HK-2 (cell line): ENCODE results near the gene P3H2.

Experiments used
- DNase-seq: peaks from one replicate; pipeline ENCODE4 v3.0.0-alpha.2; 2018; ENCODE audit not compliant: unreplicated experiment

P3H2 gene

DNA sequence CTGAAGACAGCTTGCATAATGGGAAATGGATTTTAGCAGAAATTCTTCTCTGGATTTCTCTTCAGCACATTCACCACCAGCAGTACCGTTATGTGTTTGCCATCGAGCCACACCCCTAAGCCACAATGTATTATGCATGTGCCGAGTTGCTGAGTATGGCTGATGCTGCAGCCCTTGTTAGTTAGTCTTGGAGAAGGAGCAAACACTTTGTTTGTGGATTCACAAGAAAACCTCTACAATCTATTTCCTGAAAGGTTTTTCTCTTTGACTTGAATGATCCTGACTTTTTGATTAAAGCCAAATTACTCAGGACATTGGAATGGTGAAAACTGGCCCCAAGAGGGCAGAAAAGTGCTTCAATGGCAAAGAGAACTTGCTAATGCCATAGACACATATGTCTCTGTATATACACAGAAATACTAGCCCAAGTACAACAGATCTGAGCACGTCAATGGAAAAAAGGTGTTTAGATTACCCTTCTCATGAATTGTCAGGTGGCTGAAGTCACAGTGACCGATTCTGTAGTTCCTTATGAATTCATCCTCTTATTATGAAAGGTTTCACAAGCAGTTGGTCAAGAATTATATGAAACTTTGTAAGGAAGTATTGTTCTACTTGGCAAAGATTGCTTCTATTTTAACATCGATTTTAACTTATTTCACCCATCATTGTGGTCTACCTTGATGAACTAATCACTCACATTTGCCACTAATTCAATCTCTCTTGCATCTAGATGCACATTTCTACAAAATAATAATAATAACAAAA is 103.0 kb downstream of the P3H2 start:
- DNase-seq, result no peak

DNA sequence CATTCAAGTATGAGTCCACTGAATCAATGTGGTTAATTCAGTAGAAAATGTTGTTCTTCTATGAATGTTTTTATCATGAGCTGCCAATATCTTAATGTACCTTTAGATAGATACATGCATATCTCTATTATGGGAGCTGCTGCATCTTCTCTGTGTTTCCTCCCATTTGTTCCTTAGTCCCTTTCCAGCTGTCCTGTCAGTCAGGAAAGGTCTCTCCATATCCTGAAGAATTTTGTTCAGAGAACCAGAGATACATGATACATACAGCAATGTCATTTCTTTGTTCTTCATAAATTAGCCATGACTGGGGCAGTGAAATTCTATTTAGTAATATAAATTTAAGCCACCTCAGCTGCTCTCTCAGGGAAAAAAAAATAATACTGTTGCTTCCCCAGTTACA is 103.7 kb downstream of the P3H2 start:
- no peak for DNase-seq

DNA sequence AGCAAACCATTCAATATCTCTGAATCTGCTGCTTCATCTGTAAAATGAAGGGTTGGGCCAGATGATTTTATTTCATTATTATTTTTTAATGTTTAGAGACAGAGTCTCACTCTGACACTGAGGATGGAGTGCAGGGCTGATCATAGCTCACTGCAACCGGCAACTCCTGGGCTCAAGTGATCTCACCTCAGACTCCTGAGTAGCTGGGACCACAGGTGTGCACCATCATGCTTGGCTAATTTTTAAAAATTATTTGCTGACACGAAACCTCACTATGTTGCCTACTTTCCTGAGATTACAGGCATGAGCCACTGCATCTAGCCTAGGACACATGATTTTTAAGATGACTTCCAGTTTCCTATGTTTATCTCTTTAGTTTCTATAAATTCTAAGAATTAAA is 105.8 kb downstream of the P3H2 start:
- no peak for DNase-seq

DNA sequence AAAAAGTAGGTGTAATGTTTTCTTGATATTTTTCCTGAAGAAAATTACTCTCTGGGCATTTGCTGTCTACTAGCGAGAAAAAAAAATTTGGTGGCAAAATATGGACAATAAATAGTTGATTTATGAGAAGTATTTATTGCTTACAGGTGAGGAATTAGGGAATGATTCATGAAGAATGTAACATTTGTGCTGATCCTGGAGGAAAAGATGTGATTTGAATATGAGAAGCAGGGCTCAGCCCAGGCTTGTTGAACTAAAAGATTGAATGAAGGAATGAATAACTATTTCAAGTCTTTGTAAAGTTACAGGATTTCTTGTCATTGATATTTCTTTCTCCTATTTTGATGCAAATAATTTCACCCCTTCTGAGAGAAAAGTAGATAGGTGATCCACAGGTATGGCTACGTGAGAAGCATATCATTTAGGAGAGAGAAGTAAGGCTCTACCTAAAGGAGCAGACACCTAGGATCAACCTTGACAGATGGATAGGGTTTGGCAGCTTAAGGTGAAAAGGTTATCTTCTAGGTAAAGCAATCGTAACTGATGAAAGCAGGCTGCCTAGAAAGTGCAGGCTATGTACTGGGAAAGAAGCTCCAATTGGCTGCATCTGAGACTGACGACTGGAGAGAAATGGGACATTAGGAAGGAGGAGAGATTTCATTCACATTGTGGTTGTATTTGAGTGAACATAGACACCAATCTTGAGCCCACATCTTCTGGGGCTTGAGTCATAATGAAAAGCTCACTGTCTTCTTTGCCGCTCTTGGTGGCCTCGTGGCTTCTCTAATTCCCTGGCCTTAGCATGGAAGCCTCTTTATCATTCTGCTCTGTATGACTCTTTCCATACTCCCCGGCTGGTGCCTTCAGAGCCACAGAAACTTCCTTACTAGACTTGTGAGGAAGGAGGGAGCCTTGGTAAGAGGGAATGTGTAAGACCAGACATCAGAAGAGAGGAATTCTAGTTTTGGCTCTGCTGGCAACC is 106.5 kb downstream of the P3H2 start:
- DNase-seq, result no peak

DNA sequence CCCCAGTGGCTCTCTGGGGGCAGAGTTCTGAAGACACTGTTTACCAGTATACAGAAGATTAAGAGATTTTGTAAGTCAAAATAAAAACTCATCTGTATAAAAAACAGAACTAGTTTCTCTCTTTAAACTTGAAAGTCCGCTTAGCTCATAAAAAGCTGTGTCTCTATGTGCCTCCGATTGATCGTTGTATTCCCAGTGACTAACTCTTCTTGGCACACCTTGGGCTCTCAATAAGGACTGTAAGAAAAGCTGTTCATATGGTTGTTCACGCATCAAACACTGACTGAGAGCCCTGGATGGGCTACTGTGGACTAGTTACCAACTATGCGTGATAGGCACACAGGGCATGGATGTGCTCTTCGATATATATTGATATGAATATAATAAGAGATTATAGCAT is 107.9 kb downstream of the P3H2 start:
- DNase-seq, result peak; percentile 15

DNA sequence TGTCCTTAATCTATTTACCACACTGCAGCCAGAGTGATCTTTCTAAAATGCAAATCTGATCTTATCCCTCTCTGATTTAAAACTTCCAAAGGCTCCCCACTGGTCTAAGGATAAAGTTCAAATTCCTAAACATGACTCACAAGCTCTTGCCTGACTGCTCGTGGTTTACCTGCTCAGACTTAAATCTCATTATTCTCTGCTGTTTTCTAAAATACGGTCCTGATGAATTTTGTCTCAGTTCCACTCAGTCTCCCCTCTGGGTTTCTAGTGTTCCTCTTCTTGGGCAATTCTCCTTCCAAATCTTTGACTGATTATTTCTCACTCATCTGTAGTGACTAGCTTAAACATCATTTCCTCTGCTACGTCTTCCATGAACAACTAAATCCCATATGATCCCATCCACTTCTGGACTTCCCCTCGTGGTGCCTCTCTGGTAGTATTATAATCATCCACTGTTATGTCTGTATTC is 108.3 kb downstream of the P3H2 start:
- DNase-seq, result peak; percentile 26

DNA sequence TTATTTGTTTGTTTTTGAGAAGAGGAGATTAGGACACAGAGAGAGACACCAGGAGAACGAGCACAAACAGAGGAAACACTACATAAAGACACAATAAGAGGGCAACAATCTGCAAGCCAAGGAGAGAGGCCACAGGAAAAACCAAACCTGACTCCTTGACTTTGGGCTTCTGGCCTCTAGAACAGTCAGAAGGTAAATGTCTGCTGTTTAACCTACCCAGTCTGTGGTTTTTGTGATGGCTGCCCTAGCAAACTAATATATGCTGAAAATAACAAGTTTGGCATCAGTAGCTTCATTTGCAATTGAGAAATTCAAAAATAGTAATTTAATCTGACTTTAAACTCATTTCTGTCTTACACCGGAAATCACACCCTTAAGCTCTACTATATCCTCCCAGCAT is 110.2 kb downstream of the P3H2 start:
- no peak for DNase-seq

DNA sequence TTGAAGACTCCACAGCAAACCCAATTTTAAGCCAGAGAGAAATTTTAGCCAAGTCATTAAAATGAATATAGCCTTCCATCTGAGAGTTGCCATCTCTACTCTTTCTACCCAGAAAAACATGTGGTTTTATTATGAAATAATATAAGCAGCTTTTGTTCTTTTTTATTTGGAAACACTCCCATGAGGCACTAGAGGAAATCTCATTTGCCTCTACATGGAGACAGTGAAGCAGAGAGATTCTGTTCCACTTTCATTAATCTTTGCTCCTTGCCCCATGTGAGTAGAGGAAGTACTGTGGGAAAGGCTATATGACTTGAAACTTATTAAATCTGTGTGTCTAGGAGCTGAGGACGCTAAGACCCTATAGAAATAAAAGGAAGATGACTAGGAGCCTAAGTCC is 111.1 kb downstream of the P3H2 start:
- DNase-seq, result no peak

DNA sequence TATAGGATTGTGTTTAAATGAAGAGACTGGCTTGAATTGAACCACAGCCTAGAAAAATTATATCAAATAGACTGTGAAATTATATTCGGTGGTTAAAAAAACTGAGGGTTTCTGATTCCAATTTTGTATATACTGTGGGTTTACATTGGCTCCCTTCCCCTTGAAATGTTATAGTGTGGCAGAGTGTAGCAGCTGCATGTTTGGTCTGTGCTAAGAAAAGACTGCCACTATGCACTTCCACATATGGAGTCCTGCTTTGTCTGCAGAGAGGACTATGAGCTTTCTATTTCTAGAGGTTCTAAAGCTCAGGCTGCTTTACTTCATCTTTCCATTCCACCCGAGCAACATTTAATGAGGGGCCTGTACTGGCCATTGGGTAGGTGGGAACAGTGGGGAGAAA is 112.3 kb downstream of the P3H2 start:
- no peak for DNase-seq

DNA sequence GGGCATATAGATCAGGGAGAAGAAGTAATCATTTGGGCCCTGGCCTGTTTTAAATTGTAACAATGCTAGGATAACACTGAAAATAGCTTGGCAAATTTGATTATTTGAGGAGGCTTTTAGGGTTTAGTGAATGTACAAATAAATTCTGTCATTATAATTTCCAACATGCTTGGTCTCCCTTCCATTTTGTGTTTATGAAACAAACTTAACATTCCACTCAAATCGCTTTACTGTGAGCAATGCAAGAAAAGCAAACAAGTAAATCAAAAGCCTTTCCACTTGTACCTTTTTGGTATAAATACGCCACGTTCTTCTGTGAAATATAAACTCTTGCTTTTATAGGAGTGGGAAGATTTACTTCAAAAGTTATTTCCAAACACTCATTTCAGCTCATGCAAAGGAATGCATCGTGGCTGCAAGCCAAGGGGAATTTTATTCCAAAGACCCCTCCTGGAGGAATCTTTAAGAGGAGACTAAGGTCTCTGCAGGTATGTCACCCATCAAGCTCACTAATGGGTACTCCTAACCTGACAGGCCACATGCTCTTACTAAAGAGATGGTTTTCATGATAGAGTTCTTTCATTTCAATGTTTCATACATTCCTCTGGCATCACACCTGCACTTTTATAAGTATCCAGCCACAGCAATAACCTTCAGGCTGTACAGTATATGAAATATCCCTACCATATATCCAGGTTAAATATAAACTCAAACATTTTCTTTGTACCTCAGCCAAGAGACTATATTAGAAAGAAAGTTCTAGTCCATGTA is 115.2 kb downstream of the P3H2 start:
- DNase-seq, result no peak

DNA sequence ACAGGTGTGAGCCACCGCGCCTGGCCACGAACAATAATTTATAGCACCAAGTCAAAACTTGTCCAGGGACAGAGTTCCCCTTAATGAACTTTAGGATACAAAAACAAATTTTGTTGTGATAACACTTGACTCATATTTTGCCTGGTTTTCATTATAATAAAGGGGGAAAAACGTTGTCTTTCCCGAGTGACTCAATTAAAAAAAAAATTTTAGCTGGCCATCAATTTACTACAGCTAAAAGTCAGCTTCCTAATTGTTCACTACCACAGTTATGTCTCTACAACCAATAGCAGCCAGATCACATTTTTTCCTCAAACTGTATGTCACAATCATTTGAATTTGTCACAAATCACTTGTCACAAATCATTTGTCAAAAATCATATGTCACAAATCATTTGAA is 116.0 kb downstream of the P3H2 start:
- DNase-seq, result no peak

DNA sequence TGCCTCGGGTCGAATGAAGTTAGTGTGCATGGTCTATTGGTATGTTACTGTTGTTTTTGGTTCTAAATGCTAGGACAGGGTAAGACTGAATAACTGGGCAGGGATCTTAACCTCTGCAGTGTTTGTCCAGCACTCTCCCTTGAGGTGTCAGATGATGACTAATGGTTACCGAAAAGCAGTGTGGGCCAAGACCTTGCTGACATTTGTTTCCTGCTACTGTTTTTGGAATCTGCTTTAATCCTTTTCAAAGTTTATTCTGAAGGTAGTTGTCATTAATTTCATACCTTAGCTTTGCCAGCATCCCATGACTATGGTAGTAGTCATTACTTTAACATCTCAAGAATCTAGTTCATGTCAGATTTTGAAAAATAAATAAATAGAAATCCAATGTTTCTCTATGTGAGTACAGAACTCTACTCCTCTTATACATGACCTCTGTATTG is 117.0 kb downstream of the P3H2 start:
- peak; percentile 29 for DNase-seq

DNA sequence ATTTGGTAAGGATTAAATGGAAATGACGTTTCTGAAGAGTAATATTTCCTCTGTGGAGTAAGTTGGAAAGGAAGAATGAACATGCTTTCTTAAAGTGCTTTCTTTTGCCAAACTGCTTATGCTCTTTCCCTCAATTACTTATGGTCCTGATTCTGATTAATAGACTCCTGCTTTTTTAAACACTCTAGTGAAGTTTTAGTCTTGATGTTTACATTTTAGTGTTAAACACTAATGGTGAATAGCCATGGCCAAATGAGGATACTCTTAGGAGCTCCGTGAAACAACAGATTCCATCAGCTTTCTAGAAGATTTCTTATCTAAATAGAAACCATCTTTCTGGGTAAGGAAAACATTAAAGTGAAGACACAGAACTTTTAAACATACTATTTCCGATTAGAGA is 117.6 kb downstream of the P3H2 start:
- no peak for DNase-seq

DNA sequence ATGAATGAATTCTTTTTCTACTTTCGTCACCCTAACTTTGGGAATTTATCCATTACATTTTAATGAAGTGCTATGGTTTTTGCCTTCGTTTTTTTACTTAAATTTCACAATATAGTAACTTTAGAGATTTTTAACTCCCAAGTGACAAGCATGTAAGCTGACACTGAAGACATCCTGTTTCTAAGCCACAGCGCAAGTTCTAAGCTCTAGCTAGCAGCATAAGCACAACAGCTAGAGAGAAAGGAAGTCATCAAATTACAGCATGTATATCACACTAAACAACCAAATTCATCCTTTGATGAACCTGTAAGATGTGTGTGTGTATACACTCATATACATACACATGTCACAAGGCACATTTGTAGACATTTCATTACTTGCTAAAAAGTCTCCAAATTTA is 119.3 kb downstream of the P3H2 start:
- DNase-seq, result no peak

DNA sequence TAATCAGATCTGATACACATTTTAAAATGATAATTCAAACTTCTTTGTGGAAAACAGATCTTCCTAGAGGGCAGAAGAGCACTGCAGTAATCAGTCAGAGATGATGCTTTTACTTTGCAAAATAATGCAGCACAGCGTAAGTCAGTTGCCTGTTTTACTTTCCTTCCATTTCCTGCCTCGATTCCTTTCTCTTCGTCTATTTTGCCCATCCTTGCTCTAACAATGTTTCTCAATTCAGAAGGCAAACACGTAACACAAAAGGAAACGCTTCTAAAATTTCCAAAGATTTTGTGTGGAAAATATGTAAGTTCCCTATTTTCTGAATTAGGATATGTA is 119.9 kb downstream of the P3H2 start:
- no peak for DNase-seq

DNA sequence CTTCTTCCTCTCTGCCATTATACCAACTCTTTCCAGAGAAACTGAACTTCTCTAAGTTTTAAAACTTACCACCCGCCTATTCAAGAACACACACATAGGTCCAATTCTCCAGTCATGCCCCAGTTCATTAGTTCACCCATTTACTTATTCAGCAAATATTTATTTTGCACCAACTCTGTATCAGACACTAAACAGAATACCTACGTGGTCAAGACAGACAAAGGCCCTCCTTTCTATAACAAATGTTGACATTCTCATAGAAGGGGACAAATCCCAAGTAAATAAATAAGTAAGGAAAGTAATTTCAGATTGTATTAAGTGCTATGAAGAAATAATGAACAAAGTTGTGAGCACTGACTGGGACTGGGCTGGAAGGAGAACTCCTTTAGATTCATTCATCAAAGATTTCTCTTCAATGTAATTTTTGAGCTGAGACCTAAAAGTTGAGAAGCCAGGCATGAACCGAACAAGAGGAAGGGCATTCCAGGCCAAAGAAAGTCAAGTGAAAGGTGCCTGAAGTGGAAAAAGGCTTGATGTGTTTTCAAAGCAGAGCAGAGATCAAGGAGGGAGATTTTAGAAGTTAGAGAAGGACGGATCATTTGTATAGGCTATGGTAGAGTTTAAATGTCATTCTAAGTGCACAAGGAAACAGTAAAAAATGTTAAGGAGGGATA is 120.4 kb downstream of the P3H2 start:
- no peak for DNase-seq

DNA sequence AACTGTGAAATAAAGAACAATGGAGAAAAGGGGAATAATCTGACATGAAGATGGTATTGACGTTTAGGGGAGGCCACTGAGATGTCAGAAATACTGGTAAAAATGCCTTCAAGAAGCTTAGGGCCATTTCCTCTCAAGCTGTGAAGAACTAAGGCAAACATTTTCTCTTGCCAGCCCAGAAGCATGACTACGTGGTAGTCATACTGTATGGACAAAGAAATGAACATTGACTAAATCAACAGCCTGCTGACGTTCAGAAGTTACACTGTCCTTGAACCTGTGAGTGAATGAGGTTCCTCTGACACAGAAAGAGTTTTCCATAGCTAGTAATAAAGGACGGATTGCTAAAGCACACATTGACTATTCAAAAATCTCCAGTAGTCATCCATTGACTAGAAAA is 121.0 kb downstream of the P3H2 start:
- no peak for DNase-seq

DNA sequence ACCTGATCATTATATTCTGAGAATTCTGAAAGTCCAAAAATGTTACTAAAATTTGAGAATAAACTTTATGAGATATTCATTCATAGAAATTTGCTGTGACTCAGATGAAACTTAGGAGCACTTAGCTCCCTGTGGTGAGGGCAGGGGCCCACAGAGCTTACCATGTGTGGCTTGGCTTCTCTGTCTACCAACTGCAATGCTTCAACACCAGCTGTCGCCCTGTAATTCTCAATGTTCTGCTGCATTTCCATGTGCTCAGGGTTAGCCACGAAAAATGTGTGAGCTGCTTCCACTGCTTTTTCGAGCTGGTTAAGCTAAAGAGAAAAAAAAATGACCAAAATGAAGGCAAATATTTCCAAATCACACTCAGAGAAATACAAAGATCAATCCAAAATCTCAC is 125.6 kb downstream of the P3H2 start:
- no peak for DNase-seq

DNA sequence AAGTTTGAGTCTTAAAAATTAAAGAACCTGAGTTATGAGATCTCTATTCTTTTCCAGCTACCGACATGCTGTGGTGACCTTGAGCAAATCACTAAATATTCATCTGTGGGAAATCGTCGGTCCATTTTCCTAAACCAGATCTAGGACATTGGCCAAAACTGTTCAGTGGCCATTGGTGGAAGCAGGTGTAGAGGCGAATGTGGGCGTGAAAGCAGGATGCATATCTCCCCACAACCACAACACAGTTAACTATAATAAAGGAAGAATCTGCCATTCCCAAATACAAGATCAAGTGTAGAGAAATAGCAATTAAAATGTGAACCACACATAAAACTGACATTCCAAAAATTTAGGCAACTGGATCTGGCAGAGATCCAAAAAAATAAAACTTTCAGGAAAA is 129.9 kb downstream of the P3H2 start:
- no peak for DNase-seq

DNA sequence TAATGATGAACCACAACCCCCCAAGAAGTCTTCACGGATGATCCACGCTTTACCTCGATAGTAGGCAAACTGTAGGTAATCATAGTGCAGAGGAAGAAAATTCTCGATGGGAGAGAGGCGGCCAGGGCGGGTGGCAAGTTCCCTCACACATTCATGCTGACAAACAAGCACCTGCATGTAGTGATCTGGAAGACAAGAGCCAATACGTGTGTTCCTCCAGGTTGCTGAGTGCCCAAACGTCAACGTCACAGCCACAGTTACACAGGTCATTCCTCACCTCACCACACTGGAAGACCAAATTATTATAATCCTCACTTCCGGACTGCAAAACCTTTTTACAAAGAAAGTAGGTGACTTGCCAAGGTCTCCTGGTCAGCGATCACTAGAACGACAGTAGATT is 131.8 kb downstream of the P3H2 start:
- no peak for DNase-seq

DNA sequence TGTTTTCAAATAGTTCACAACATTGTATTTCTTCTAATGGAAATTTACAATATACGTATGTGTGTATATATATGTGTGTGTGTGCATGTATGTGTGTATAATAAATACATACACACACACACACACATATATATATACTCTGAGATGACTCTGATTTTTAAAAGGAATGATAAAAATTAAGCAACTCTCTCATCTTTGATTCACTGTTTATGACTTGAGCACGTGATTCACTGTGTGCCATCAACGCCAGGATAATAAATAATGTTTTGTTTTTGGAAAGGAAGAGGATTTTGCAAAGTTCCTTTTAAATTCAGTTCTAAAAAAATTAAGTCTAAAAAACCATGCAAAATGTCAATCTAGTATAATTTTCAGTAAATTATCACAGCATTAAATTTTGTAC is 132.4 kb downstream of the P3H2 start:
- DNase-seq, result no peak

DNA sequence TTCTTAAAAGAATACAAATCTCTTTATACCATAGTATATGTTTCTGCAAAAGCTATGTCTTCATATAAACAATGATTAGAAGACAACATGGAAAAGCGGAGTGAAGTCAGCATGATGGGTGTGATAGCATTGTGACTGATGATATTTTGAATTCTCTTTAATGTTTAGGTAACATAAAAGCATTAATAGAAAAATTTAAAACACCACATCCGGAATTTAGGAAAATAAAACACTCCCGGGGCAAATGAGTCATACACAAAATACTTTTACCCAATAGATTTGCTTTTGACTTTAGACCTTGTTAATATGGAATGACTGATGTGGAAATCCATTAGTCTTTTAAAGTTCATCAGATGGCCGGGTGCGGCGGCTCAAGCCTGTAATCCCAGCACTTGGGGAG is 134.7 kb downstream of the P3H2 start:
- no peak for DNase-seq
